Bronchial epithelial cell (primary cell): ENCODE results near the gene PIEZO2. TPM values are rescaled to one million over a fixed set of nuclear protein-coding genes. Genes with fewer than 3 reads are reported as not detected.

Experiments used
- DNase-seq: peaks from one replicate; pipeline ENCODE4 v3.0.0-alpha.2; 2010; ENCODE audit warnings: low read depth
- FAIRE-seq: peaks from 2 replicates; lab custom pipeline; 2011; peaks lifted over from hg19 to GRCh38; lab: Jason Lieb, UNC
- H3K27me3 ChIP-seq: 2 replicates; pipeline ENCODE4 v1.5.1; 2011; ENCODE audit warnings: low read length; ENCODE audit not compliant: control insufficient read depth, insufficient read depth
- H3K36me3 ChIP-seq: 2 replicates; pipeline ENCODE4 v1.5.1; 2011; ENCODE audit warnings: low read length; ENCODE audit not compliant: control insufficient read depth, insufficient read depth
- H3K4me3 ChIP-seq: 2 replicates; pipeline ENCODE4 v1.5.1; 2011; ENCODE audit warnings: mild to moderate bottlenecking, low read depth, low read length, control low read depth
- total RNA-seq: library from RNA; depleted of rRNA; stranded (reverse); fragments of >200 nt; gene quantifications from 2 replicates; pipeline ENCODE4 v1.2.1, GENCODE V29; 2014
- TF ChIP-seq, protein P1 (sequence below): IDR thresholded peaks from 2 replicates; pipeline ENCODE4 v1.5.1; 2011; ENCODE audit warnings: mild to moderate bottlenecking, moderate library complexity, low read length, control low read depth, inconsistent platforms; ENCODE audit not compliant: insufficient read depth, severe bottlenecking

Gene PIEZO2
- total RNA-seq, 1 donor from 2014 or later: 1.3 TPM

- no peaks in the 10 kb centered on the region for H3K27me3 ChIP-seq
- peak; percentile 39 for DNase-seq
- TF ChIP-seq, protein P1, sequence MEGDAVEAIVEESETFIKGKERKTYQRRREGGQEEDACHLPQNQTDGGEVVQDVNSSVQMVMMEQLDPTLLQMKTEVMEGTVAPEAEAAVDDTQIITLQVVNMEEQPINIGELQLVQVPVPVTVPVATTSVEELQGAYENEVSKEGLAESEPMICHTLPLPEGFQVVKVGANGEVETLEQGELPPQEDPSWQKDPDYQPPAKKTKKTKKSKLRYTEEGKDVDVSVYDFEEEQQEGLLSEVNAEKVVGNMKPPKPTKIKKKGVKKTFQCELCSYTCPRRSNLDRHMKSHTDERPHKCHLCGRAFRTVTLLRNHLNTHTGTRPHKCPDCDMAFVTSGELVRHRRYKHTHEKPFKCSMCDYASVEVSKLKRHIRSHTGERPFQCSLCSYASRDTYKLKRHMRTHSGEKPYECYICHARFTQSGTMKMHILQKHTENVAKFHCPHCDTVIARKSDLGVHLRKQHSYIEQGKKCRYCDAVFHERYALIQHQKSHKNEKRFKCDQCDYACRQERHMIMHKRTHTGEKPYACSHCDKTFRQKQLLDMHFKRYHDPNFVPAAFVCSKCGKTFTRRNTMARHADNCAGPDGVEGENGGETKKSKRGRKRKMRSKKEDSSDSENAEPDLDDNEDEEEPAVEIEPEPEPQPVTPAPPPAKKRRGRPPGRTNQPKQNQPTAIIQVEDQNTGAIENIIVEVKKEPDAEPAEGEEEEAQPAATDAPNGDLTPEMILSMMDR: no peak
- H3K4me3 ChIP-seq: no peak overlapping the region
- no peaks in the 10 kb centered on the region for H3K36me3 ChIP-seq
- FAIRE-seq: no peak
Observed at GRCh38 chr18:10798727-10799550, 350.4 kb downstream of the PIEZO2 start.

DNA sequence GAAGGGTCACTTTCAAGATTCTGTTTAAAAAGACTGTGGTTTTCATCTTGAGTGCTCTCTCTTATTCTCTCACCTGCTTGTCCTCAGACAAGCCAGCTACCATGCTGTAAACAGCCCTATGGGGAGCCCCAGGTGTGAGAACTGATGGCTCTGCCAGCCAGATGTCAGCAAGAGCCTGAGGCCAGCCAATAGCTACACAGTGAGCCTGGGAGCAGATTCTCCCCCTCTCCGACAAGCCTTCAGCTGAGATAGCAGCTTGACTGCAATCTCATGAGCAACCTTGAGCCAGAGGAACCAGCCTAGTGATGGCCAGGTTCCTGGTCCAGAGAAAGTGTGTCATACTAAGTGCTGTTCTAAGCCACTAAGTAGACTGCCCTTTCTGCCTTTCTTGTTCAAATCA is 351.5 kb downstream of the PIEZO2 start:
- TF ChIP-seq, protein P1: no peak

DNA sequence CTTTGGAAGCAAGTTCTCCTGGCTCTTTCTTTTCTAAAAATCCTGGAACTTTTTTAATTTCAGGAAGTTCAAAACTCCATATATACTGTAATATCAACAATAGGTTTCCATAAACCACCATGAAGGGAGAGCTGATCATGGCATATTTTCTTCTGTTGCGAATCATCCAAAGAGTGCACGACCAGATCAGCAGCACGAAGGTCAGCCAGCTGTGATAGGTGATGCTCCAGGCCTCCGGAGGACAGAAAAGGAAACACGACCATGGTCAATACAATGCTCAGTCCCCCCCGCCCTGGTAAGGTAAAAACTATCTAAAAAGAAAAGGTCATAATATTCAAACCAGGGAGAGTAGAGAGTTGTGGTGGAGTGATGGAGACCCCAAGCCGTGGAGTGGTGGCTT is 354.6 kb downstream of the PIEZO2 start:
- FAIRE-seq (no peak), DNase-seq (no peak)
- Histone ChIP-seq H3K4me3 (no peak overlapping the region), H3K36me3 (no peaks in the 10 kb centered on the region), H3K27me3 (no peaks in the 10 kb centered on the region)
- TF ChIP-seq, protein P1: no peak

More for the DNA sequence above, 351.5 kb downstream of the PIEZO2 start:
- Histone ChIP-seq H3K27me3 (no peaks in the 10 kb centered on the region), H3K36me3 (no peaks in the 10 kb centered on the region), H3K4me3 (no peak overlapping the region)
- no peak for DNase-seq
- FAIRE-seq: no peak

DNA sequence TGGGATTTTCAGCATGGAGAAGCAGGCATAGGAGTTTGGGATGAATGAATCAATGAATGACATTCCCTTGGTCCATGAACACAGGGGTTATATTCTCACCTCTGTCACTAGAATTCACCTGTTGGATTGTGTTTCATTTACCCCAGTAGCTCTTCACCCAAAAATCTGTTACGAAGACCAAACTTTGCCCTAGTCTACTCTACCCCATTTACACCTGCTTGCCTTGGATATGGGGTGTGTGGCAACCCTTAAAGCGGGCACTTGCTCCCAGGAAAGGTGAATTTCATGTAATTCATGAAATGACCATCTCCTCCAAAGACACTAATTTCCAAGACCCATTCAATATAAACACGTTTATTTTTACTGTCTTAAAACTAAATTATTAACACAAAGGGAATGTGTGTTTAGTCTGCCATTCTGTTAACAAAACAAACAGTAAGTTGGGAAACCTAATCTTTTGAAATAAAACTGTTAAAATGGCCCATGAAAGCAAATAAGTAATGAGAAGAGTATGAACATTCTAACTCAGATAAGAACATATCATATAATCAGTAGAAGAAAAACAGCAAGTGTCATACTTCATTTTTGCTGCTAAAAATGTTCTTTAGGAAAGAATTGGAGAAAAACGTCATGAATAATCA is 355.5 kb downstream of the PIEZO2 start:
- H3K4me3 ChIP-seq: no peak overlapping the region
- DNase-seq (no peak), FAIRE-seq (no peak)
- TF ChIP-seq, protein P1: no peak
- H3K27me3 ChIP-seq: no peaks in the 10 kb centered on the region
- H3K36me3 ChIP-seq: no peaks in the 10 kb centered on the region

- FAIRE-seq: no peak
- TF ChIP-seq, protein P1: no peak
Observed at GRCh38 chr18:10792181-10792580, 357.2 kb downstream of the PIEZO2 start.

More at GRCh38 chr18:10792181-10792580, 357.2 kb downstream of the PIEZO2 start:
- Histone ChIP-seq H3K36me3 (no peaks in the 10 kb centered on the region), H3K4me3 (no peak overlapping the region), H3K27me3 (no peaks in the 10 kb centered on the region)
- no peak for DNase-seq
